H9 (cell line): ENCODE results near the gene ZNG1F. TPM values are rescaled to one million over a fixed set of nuclear protein-coding genes. Genes with fewer than 3 reads are reported as not detected.
"Not testable (repeated sequence)": the region's sequence is repeated elsewhere in the genome, so short reads cannot be mapped to it uniquely, and the experiment has no call there.

Source experiments
- DNase-seq: peaks from one replicate; pipeline ENCODE4 v3.0.0-alpha.2; 2017
- H2AFZ ChIP-seq: one replicate; pipeline ENCODE4 v1.6.1; 2013; ENCODE audit warnings: mild to moderate bottlenecking, low read length, control low read depth, moderate library complexity
- H2AK5ac ChIP-seq: 2 replicates; pipeline ENCODE4 v1.6.1; 2013; ENCODE audit warnings: low read length, control low read depth, mixed read lengths; ENCODE audit not compliant: insufficient read length
- H2BK120ac ChIP-seq: one replicate; pipeline ENCODE4 v1.6.1; 2013; ENCODE audit warnings: low read depth, mild to moderate bottlenecking, low read length, control low read depth, inconsistent platforms; ENCODE audit not compliant: poor library complexity, severe bottlenecking
- H2BK12ac ChIP-seq: 2 replicates; pipeline ENCODE4 v1.6.1; 2013; ENCODE audit warnings: low read length, control low read depth, mixed read lengths, low read depth; ENCODE audit not compliant: insufficient read length
- H2BK15ac ChIP-seq: 2 replicates; pipeline ENCODE4 v1.6.1; 2013; ENCODE audit warnings: low read depth, low read length, control low read depth
- H2BK20ac ChIP-seq: one replicate; pipeline ENCODE4 v1.6.1; 2013; ENCODE audit warnings: low read depth, mild to moderate bottlenecking, low read length, control low read depth, inconsistent platforms; ENCODE audit not compliant: poor library complexity, severe bottlenecking
- H2BK5ac ChIP-seq: 2 replicates; pipeline ENCODE4 v1.6.1; 2013; ENCODE audit warnings: low read length, control low read depth, mixed read lengths; ENCODE audit not compliant: insufficient read length
- H3K14ac ChIP-seq: 2 replicates; pipeline ENCODE4 v1.6.1; 2013; ENCODE audit warnings: low read length, control low read depth; ENCODE audit not compliant: insufficient read depth
- H3K18ac ChIP-seq: 2 replicates; pipeline ENCODE4 v1.6.1; 2013; ENCODE audit warnings: low read depth, mild to moderate bottlenecking, mixed read lengths, low read length, control low read depth; ENCODE audit not compliant: insufficient read length
- H3K23ac ChIP-seq: 2 replicates; pipeline ENCODE4 v1.6.1; 2013; ENCODE audit warnings: low read length, control low read depth, mixed read lengths, low read depth; ENCODE audit not compliant: insufficient read length
- H3K23me2 ChIP-seq: 2 replicates; pipeline ENCODE4 v1.6.1; 2013; ENCODE audit warnings: low read depth, mild to moderate bottlenecking, mixed read lengths, low read length, control low read depth; ENCODE audit not compliant: insufficient read length, poor library complexity, severe bottlenecking
- H3K27ac ChIP-seq: 2 replicates; pipeline ENCODE4 v1.5.1; 2013; ENCODE audit warnings: low read length, control low read depth, mixed read lengths, low read depth; ENCODE audit not compliant: insufficient read length
- H3K27me3 ChIP-seq: 2 replicates; pipeline ENCODE4 v1.6.1; 2013; ENCODE audit warnings: low read length, control low read depth, inconsistent platforms; ENCODE audit not compliant: insufficient read depth
- H3K4ac ChIP-seq: 2 replicates; pipeline ENCODE4 v1.6.1; 2013; ENCODE audit warnings: low read depth, mild to moderate bottlenecking, control low read depth, inconsistent platforms, low read length, moderate library complexity
- H3K4me1 ChIP-seq: 2 replicates; pipeline ENCODE4 v1.6.1; 2013; ENCODE audit warnings: low read length, control low read depth, inconsistent platforms; ENCODE audit not compliant: insufficient read depth
- H3K4me2 ChIP-seq: 2 replicates; pipeline ENCODE4 v1.6.1; 2013; ENCODE audit warnings: low read length, control low read depth, mixed read lengths; ENCODE audit not compliant: insufficient read length, insufficient read depth
- H3K56ac ChIP-seq: 2 replicates; pipeline ENCODE4 v1.6.1; 2013; ENCODE audit warnings: low read depth, mild to moderate bottlenecking, mixed read lengths, low read length, control low read depth; ENCODE audit not compliant: insufficient read length
- H3K79me1 ChIP-seq: 2 replicates; pipeline ENCODE4 v1.6.1; 2013; ENCODE audit warnings: low read depth, mild to moderate bottlenecking, moderate library complexity, low read length, control low read depth, inconsistent platforms; ENCODE audit not compliant: insufficient read depth, poor library complexity, severe bottlenecking
- H3K79me2 ChIP-seq: 2 replicates; pipeline ENCODE4 v1.6.1; 2013; ENCODE audit warnings: low read length, control low read depth, inconsistent platforms; ENCODE audit not compliant: insufficient read depth
- H3K9ac ChIP-seq: 2 replicates; pipeline ENCODE4 v1.6.1; 2013; ENCODE audit warnings: low read length, control low read depth, mixed read lengths; ENCODE audit not compliant: insufficient read length; ENCODE audit errors: extremely low read depth
- H3K9me3 ChIP-seq: one replicate; pipeline ENCODE4 v1.6.1; 2013; ENCODE audit warnings: low read depth, low read length, inconsistent platforms; ENCODE audit not compliant: control insufficient read depth
- H3T11ph ChIP-seq: one replicate; pipeline ENCODE4 v1.6.1; 2013; ENCODE audit warnings: mild to moderate bottlenecking, low read length, control low read depth, inconsistent platforms
- H4K20me1 ChIP-seq: one replicate; pipeline ENCODE4 v1.6.1; 2013; ENCODE audit not compliant: control insufficient read depth, insufficient read length, insufficient read depth
- H4K5ac ChIP-seq: 2 replicates; pipeline ENCODE4 v1.6.1; 2013; ENCODE audit warnings: low read depth, mild to moderate bottlenecking, mixed read lengths, low read length, control low read depth; ENCODE audit not compliant: insufficient read length
- H4K8ac ChIP-seq: replicated peaks from 2 replicates; pipeline ENCODE4 v1.6.1; 2013; ENCODE audit warnings: low read length, control low read depth, mixed read lengths, low read depth; ENCODE audit not compliant: insufficient read length
- H4K91ac ChIP-seq: 2 replicates; pipeline ENCODE4 v1.6.1; 2013; ENCODE audit warnings: low read depth, mild to moderate bottlenecking, moderate library complexity, mixed read lengths, low read length, control low read depth; ENCODE audit not compliant: insufficient read length
- H3K27ac Mint-ChIP-seq, 3 experiments: 2 replicates in 2 of 3; 3 replicates in 1 of 3; pipeline ENCODE4 v1.8.0; 2020 to 2021; ENCODE audit warnings: mixed read lengths in 3 of 3, mild to moderate bottlenecking in 1 of 3, moderate library complexity in 1 of 3
- H3K27me3 Mint-ChIP-seq: 2 replicates; pipeline ENCODE4 v1.8.0; 2021; ENCODE audit warnings: low read depth, mild to moderate bottlenecking, moderate library complexity, mixed read lengths
- H3K36me3 Mint-ChIP-seq, 3 experiments: 2 replicates in 2 of 3; 3 replicates in 1 of 3; pipeline ENCODE4 v1.8.0; 2020 to 2021; ENCODE audit warnings: low read depth in 3 of 3, mixed read lengths in 3 of 3; ENCODE audit not compliant: insufficient read depth in 1 of 3
- H3K4me1 Mint-ChIP-seq, 2 experiments: 2 replicates each; pipeline ENCODE4 v1.8.0; 2020; ENCODE audit warnings: mixed read lengths in 2 of 2
- H3K4me3 Mint-ChIP-seq, 2 experiments: 2 replicates in 1 of 2; 3 replicates in 1 of 2; pipeline ENCODE4 v1.8.0; 2020 to 2021; ENCODE audit warnings: mild to moderate bottlenecking in 2 of 2, mixed read lengths in 2 of 2, moderate library complexity in 1 of 2
- H3K9me3 Mint-ChIP-seq, 2 experiments: 2 replicates in 1 of 2; 3 replicates in 1 of 2; pipeline ENCODE4 v1.8.0; 2020; ENCODE audit warnings: mild to moderate bottlenecking in 2 of 2, mixed read lengths in 2 of 2, moderate library complexity in 1 of 2
- WGBS: extraction: QIAGEN DNeasy Blood & Tissue Kit; methylation state at CpG from one replicate; pipeline ENCODE4 v1.1.7; 2013; ENCODE audit warnings: missing lambda C conversion rate, low lambda C conversion rate, mixed read lengths; ENCODE audit not compliant: insufficient read length; ENCODE audit errors: extremely low coverage; 5-methylcytosine and 5-hydroxymethylcytosine counted together
- total RNA-seq: library from RNA; stranded (reverse); gene quantifications from 2 replicates; pipeline ENCODE4 v1.2.1, GENCODE V29; 2021

Gene ZNG1F
- total RNA-seq, 1 experiment from 2014 or later, result 13.4 TPM

DNA sequence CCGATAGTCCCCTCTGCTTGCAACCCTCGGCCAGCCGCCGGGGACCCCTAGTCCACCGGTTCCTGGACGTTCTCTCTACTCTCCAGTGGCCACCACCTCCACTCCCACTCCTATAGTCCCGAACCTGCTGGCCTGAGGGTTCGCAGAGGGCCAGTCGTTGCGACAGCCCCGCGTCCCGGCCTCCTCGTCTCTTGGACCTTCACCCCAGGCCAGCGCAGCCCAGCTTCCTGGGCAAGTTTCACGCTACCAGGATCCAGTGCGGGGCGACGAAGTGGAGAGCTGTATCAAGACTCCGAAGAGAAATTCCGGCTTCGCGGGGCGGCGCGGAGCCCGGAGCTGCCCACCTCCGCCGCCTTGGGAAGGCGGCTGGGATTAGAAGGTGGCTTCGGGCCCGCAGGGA is 65.7 kb downstream of the ZNG1F start:
- H2AFZ ChIP-seq, H2BK12ac ChIP-seq, H4K5ac ChIP-seq, H3K23me2 ChIP-seq, H3K14ac ChIP-seq, H2BK20ac ChIP-seq, H3K36me3 Mint-ChIP-seq, H3K4me3 Mint-ChIP-seq, H3K18ac ChIP-seq, H2BK5ac ChIP-seq, H3K4me1 Mint-ChIP-seq, H3T11ph ChIP-seq, H3K4ac ChIP-seq, H4K20me1 ChIP-seq, H3K79me2 ChIP-seq, H3K27ac Mint-ChIP-seq, H3K56ac ChIP-seq, H3K4me2 ChIP-seq, H3K23ac ChIP-seq, H2AK5ac ChIP-seq, H3K9ac ChIP-seq, H3K4me1 ChIP-seq, DNase-seq, H4K91ac ChIP-seq, H3K9me3 ChIP-seq, H2BK120ac ChIP-seq, H3K27ac ChIP-seq, H2BK15ac ChIP-seq, H3K9me3 Mint-ChIP-seq, H3K79me1 ChIP-seq, H3K27me3 ChIP-seq, H4K8ac ChIP-seq: not testable (repeated sequence)
- peaks cover 18% of the 10 kb centered on the region for H3K27me3 Mint-ChIP-seq
- WGBS, result no CpG with 5 or more reads among the region's 32 CpGs

DNA sequence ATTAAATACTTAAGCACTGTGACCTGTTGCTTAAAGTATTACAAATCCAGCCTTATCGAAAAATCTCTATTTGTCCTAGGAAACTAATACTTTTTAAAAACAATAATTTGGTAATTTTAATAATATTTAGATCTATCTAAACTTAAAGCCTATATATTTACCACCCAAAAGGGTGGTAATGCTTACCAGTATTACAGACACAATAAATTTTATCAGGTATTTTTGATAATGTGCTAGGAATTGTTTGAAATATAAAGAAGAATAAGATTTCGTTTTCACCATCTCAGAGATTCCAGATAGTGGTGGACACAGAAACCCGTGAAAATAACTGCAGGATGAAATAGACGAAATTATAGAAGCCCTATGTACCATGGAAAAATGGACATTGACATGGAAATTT is 68.4 kb downstream of the ZNG1F start:
- not testable (repeated sequence) for H3K9me3 ChIP-seq, H2AFZ ChIP-seq, H4K5ac ChIP-seq, H3K79me1 ChIP-seq, H3K79me2 ChIP-seq, H3T11ph ChIP-seq, H3K9ac ChIP-seq, DNase-seq, H4K8ac ChIP-seq, H3K9me3 Mint-ChIP-seq, H3K18ac ChIP-seq, H3K27ac Mint-ChIP-seq, H2BK20ac ChIP-seq, H3K27me3 ChIP-seq, H2BK120ac ChIP-seq, H3K36me3 Mint-ChIP-seq, H3K23me2 ChIP-seq, H3K14ac ChIP-seq, H2BK15ac ChIP-seq, H3K4me2 ChIP-seq, H3K4me3 Mint-ChIP-seq, H2BK5ac ChIP-seq, H2AK5ac ChIP-seq, H3K23ac ChIP-seq, H2BK12ac ChIP-seq, H4K91ac ChIP-seq, H3K4me1 Mint-ChIP-seq, H3K4me1 ChIP-seq, H4K20me1 ChIP-seq, H3K4ac ChIP-seq, H3K27ac ChIP-seq, H3K56ac ChIP-seq
- no CpG with 5 or more reads among the region's 4 CpGs for WGBS
- H3K27me3 Mint-ChIP-seq, result peaks cover 13% of the 10 kb centered on the region
